WTC11 (cell line): ENCODE measurements around the gene GPR132.

Experiments used
- AFF4 ChIP-seq: sonication (generic); formaldehyde crosslinking; IDR thresholded peaks from 2 replicates; pipeline ENCODE4 v1.8.1; 2023; ENCODE audit warnings: mild to moderate bottlenecking, missing genetic modification reagents, borderline replicate concordance
- CREM ChIP-seq: sonication (generic); formaldehyde crosslinking; IDR thresholded peaks from 2 replicates; pipeline ENCODE4 v1.8.1; 2022; ENCODE audit warnings: mild to moderate bottlenecking, missing genetic modification reagents, moderate library complexity
- ERG ChIP-seq: fragments of 250-450 bp; sonication (Bioruptor Pico); IDR thresholded peaks from 2 replicates; pipeline ENCODE4 v1.8.0; 2021; ENCODE audit warnings: mild to moderate bottlenecking
- FOXK1 ChIP-seq: sonication (generic); formaldehyde crosslinking; IDR thresholded peaks from 2 replicates; pipeline ENCODE4 v1.8.0; 2022; ENCODE audit warnings: mild to moderate bottlenecking, moderate library complexity, missing genetic modification reagents
- HMGXB4 ChIP-seq: sonication (generic); formaldehyde crosslinking; IDR thresholded peaks from 2 replicates; pipeline ENCODE4 v1.8.1; 2023; ENCODE audit warnings: mild to moderate bottlenecking, moderate library complexity, missing genetic modification reagents
- SP1 ChIP-seq: sonication (generic); formaldehyde crosslinking; conservative IDR thresholded peaks from 2 replicates; pipeline ENCODE4 v1.8.1; 2022; ENCODE audit warnings: missing genetic modification reagents
- TF ChIP-seq, protein P1 (sequence below): fragments of 200-600 bp; IDR thresholded peaks from 2 replicates; pipeline ENCODE4 v1.8.0; 2022; ENCODE audit warnings: antibody characterized with exemption
- TF ChIP-seq, protein P2 (sequence below): sonication (generic); formaldehyde crosslinking; IDR thresholded peaks from 2 replicates; pipeline ENCODE4 v1.8.1; 2023; ENCODE audit warnings: mild to moderate bottlenecking, missing genetic modification reagents

DNA sequence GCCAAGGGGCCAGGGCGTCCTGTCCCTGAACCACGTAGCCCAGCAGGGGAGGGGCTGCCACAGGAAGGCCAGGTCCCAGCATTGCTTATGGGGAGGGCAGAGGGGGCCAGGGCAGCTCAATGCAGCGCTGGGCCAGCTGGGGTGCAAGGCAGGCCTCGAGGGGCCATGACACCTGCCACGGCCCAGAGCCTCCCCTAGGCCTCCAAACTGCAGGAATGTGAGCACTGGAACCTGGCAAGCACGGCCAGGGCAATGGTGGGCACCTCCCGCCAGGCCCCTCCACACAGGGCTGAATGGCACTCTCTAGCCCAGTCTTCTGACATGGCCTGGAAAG, 32.5 kb upstream of the GPR132 start:
- TF ChIP-seq CREM (CRISPR knock-in tag) (no peak), AFF4 (no peak), HMGXB4 (CRISPR knock-in tag) (no peak), SP1 (no peak), FOXK1 (CRISPR knock-in tag) (no peak), ERG (CRISPR knock-in tag) (no peak)
- TF ChIP-seq, protein P1, sequence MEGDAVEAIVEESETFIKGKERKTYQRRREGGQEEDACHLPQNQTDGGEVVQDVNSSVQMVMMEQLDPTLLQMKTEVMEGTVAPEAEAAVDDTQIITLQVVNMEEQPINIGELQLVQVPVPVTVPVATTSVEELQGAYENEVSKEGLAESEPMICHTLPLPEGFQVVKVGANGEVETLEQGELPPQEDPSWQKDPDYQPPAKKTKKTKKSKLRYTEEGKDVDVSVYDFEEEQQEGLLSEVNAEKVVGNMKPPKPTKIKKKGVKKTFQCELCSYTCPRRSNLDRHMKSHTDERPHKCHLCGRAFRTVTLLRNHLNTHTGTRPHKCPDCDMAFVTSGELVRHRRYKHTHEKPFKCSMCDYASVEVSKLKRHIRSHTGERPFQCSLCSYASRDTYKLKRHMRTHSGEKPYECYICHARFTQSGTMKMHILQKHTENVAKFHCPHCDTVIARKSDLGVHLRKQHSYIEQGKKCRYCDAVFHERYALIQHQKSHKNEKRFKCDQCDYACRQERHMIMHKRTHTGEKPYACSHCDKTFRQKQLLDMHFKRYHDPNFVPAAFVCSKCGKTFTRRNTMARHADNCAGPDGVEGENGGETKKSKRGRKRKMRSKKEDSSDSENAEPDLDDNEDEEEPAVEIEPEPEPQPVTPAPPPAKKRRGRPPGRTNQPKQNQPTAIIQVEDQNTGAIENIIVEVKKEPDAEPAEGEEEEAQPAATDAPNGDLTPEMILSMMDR = no peak
- TF ChIP-seq, protein P2, sequence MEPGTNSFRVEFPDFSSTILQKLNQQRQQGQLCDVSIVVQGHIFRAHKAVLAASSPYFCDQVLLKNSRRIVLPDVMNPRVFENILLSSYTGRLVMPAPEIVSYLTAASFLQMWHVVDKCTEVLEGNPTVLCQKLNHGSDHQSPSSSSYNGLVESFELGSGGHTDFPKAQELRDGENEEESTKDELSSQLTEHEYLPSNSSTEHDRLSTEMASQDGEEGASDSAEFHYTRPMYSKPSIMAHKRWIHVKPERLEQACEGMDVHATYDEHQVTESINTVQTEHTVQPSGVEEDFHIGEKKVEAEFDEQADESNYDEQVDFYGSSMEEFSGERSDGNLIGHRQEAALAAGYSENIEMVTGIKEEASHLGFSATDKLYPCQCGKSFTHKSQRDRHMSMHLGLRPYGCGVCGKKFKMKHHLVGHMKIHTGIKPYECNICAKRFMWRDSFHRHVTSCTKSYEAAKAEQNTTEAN (CRISPR knock-in tag) = no peak
